GM12878 (cell line): ENCODE results near the gene MYL12A. TPM values are rescaled to one million over a fixed set of nuclear protein-coding genes. Genes with fewer than 3 reads are reported as not detected.

Experiments used
- ATAC-seq: fragments of 200-7000 bp; cut with Tn5 transposase; 3 replicates; pipeline ENCODE4 v1.9.1; 2020; ENCODE audit warnings: mild to moderate bottlenecking, moderate library complexity
- BruUV-seq: library from RNA; stranded (reverse); fragments of 400-500 nt; replicated peaks from 2 replicates; lab custom pipeline; 2021; lab: Mats Ljungman, UMichigan
- CTCF ChIA-PET: fragments of 300-600 bp; sonication (Branson Sonifier 250); formaldehyde crosslinking; extraction: SDS; loops from one replicate; lab custom pipeline; 2021; ENCODE audit warnings: inconsistent platforms; lab: Yijun Ruan, JAX
- POLR2A ChIA-PET: fragments of 350-600 bp; formaldehyde crosslinking; extraction: SDS; loops from one replicate; lab custom pipeline; 2021; ENCODE audit warnings: inconsistent platforms; lab: Charles Lee
- RAD21 ChIA-PET: fragments of 300-600 bp; sonication (Branson Sonifier 250); formaldehyde crosslinking; loops from one replicate; lab custom pipeline; 2023; ENCODE audit warnings: antibody characterized with exemption; ENCODE audit not compliant: unreplicated experiment; lab: Charles Lee
- SMC1A ChIA-PET: fragments of 300-600 bp; sonication (Branson Sonifier 250); formaldehyde crosslinking; loops from one replicate; lab custom pipeline; 2023; ENCODE audit not compliant: unreplicated experiment, uncharacterized antibody; lab: Charles Lee
- DNase-seq: peaks from one replicate; pipeline ENCODE4 v3.0.0-alpha.2; 2011; ENCODE audit warnings: low read depth, low spot score
- FAIRE-seq: peaks from 3 replicates; lab custom pipeline; 2011; peaks lifted over from hg19 to GRCh38; lab: Jason Lieb, UNC
- H2AFZ ChIP-seq: 2 replicates; pipeline ENCODE4 v1.6.0; 2011; ENCODE audit warnings: low read depth, low read length, control low read depth; ENCODE audit not compliant: control insufficient read depth
- H3K27ac ChIP-seq: 2 replicates; pipeline ENCODE4 v1.5.1; 2011; ENCODE audit warnings: control low read depth; ENCODE audit not compliant: control insufficient read depth, insufficient read depth
- H3K27me3 ChIP-seq, 2 experiments: replicated peaks in 1 of 2; 2 replicates each; pipeline versions ENCODE4 v1.6.0 to v1.6.1; 2011; ENCODE audit warnings: low read length in 1 of 2; ENCODE audit not compliant: control insufficient read depth in 2 of 2, insufficient read depth in 2 of 2
- H3K36me3 ChIP-seq, 2 experiments: 2 replicates each; pipeline ENCODE4 v1.5.1; 2011; ENCODE audit warnings: low read length in 1 of 2; ENCODE audit not compliant: control insufficient read depth in 2 of 2, insufficient read depth in 2 of 2
- H3K4me1 ChIP-seq: 2 replicates; pipeline ENCODE4 v1.6.1; 2011; ENCODE audit warnings: mild to moderate bottlenecking, low read length, moderate library complexity, mixed read lengths; ENCODE audit not compliant: control insufficient read depth, insufficient read depth
- H3K4me2 ChIP-seq: 2 replicates; pipeline ENCODE4 v1.6.0; 2011; ENCODE audit warnings: control low read depth; ENCODE audit not compliant: control insufficient read depth, insufficient read depth
- H3K4me3 ChIP-seq: fragments of 200-600 bp; sonication (generic); 2 replicates; pipeline ENCODE4 v1.5.1; 2016
- H3K79me2 ChIP-seq: 2 replicates; pipeline ENCODE4 v1.6.0; 2011; ENCODE audit warnings: low read length; ENCODE audit not compliant: control insufficient read depth, insufficient read depth
- H3K9ac ChIP-seq: 2 replicates; pipeline ENCODE4 v1.8.0; 2011; ENCODE audit warnings: low read length, control low read depth, mixed read lengths; ENCODE audit not compliant: control insufficient read depth, insufficient read depth
- H3K9me3 ChIP-seq: replicated peaks from 3 replicates; pipeline ENCODE4 v1.5.1; 2011; ENCODE audit warnings: mild to moderate bottlenecking, low read length; ENCODE audit not compliant: control insufficient read depth, insufficient read depth
- H4K20me1 ChIP-seq: 2 replicates; pipeline ENCODE4 v1.6.0; 2011; ENCODE audit not compliant: control insufficient read depth, insufficient read depth
- CREM ChIP-seq: IDR thresholded peaks from 2 replicates; pipeline ENCODE4 v1.6.1; 2014; ENCODE audit warnings: antibody characterized with exemption, low read depth
- MYB ChIP-seq: fragments of 150-350 bp; IDR thresholded peaks from 2 replicates; pipeline ENCODE4 v1.6.1; 2014; ENCODE audit warnings: mild to moderate bottlenecking, low read depth, low read length, borderline replicate concordance
- PML ChIP-seq: IDR thresholded peaks from 2 replicates; pipeline ENCODE4 v1.6.1; 2012; ENCODE audit warnings: low read length, inconsistent platforms
- WGBS: methylation state at CpG from one replicate; pipeline ENCODE4 v1.1.6; 2016; ENCODE audit warnings: low lambda C conversion rate; ENCODE audit not compliant: insufficient replicate concordance, insufficient coverage; ENCODE audit errors: missing lambda C conversion rate; 5-methylcytosine and 5-hydroxymethylcytosine counted together
- in situ Hi-C: fragments of 300-500 bp; cut with MboI; formaldehyde crosslinking; loops from 9 replicates; pipeline ENCODE4 v1.14.3; 2018; ENCODE audit warnings: mixed read lengths
- intact Hi-C: fragments of 100-400 bp; cut with micrococcal nuclease; formaldehyde crosslinking; loops from one replicate; pipeline ENCODE4 v1.14.2; 2022; ENCODE audit not compliant: unreplicated experiment
- polyA plus RNA-seq, 11 experiments: library from polyadenylated mRNA; depleted of rRNA in 4 of 11; unstranded in 6 of 11; stranded (reverse) in 5 of 11; fragments of >200 nt; fragmentation: Nextera tagmentation in 4 of 11; fragmentation: Illumina TruSeq in 1 of 11; extraction: Ambion mirVana in 4 of 11; extraction: Trizol in 1 of 11; gene quantifications; 1 replicate in 1 of 11; 2 replicates in 10 of 11; pipeline versions ENCODE4 v1.2.1 to v1.2.3, GENCODE V29; 2011 to 2016; ENCODE audit warnings: inconsistent platforms in 2 of 11, missing spikeins in 2 of 11, low read depth in 1 of 11
- total RNA-seq, 4 experiments: library from RNA; depleted of rRNA in 3 of 4; stranded (reverse); fragments of >200 nt in 3 of 4; fragmentation: Illumina TruSeq in 1 of 4; extraction: Trizol in 1 of 4; gene quantifications; 2 replicates each; pipeline versions ENCODE4 v1.2.1 to v1.2.3, GENCODE V29; 2013 to 2021
- TF ChIP-seq, protein P1 (sequence below): fragments of 450-650 bp; conservative IDR thresholded peaks from 2 replicates; pipeline ENCODE4 v1.6.1; 2017; ENCODE audit warnings: mild to moderate bottlenecking, moderate library complexity

The MYL12A gene
- total and polyA plus RNA-seq, 10 of the 15 experiments (the other 5 are each of a cell fraction or from before 2014, with no cell fraction given): 488 to 1,663 (median 924) TPM

DNA sequence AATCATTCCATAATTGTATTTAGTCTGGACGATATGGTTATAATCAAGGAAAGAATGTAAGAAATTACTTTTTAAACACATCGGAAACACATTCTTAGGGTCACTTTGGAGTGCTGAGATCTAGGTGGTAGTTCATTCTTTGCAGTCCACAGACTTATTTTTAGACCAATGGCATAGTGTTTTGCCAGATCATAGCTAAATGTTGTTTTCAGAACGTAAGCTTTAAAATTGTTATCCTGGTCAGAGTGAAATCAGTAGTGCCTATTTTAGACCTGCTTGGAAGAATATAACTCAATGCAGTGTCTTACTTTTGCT, 4.3 kb downstream of the MYL12A start:
- peaks cover 80% of the 10 kb centered on the region for H3K79me2 ChIP-seq
- peaks cover 25% of the 10 kb centered on the region for H3K4me1 ChIP-seq
- FAIRE-seq: no peak
- ChIA-PET RAD21 (interaction anchor here (1.2 to 3.7 kb wide), 6 partner anchors 9 to 413 kb away, joined by 3 to 26 read pairs (median 6); no protein-coding TSS in a partner anchor), CTCF (interaction anchor here (0.6 to 2.1 kb wide), 7 partner anchors 9 to 333 kb away, joined by 3 to 11 read pairs (median 3); partner anchors contain the start of gene MYL12B), SMC1A (interaction anchor here (0.6 to 12.1 kb wide), 9 partner anchors 8 to 414 kb away, joined by 3 to 105 read pairs (median 5); partner anchors contain the start of gene MYL12B), POLR2A (interaction anchor here (0.6 to 5.7 kb wide), 4 partner anchors 8 to 275 kb away, joined by 3 to 36 read pairs (median 12); partner anchors contain the start of gene MYL12B)
- no peak for DNase-seq
- ATAC-seq: no peak
- intact Hi-C loops (no loop called here), in situ Hi-C loops (loop anchor here (25.0 kb wide), 1 partner anchor 1010 kb away; no protein-coding TSS in a partner anchor)
- BruUV-seq: no TSS peak
- H4K20me1 ChIP-seq: 0 out of 2 replicates have a peak, but pooled peaks cover 4% of the 10 kb centered on the region
- peak overlapping the region; percentile 9; the same call in 1 of the 2 replicates for H3K27ac ChIP-seq
- H2AFZ ChIP-seq: no peak overlapping the region
- no peak for TF ChIP-seq CREM
- TF ChIP-seq, protein P1, sequence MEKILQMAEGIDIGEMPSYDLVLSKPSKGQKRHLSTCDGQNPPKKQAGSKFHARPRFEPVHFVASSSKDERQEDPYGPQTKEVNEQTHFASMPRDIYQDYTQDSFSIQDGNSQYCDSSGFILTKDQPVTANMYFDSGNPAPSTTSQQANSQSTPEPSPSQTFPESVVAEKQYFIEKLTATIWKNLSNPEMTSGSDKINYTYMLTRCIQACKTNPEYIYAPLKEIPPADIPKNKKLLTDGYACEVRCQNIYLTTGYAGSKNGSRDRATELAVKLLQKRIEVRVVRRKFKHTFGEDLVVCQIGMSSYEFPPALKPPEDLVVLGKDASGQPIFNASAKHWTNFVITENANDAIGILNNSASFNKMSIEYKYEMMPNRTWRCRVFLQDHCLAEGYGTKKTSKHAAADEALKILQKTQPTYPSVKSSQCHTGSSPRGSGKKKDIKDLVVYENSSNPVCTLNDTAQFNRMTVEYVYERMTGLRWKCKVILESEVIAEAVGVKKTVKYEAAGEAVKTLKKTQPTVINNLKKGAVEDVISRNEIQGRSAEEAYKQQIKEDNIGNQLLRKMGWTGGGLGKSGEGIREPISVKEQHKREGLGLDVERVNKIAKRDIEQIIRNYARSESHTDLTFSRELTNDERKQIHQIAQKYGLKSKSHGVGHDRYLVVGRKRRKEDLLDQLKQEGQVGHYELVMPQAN: no peak
- 0 out of 2 replicates have a peak, but pooled peaks have one; percentile 6 for TF ChIP-seq PML
- TF ChIP-seq MYB: no peak
- H3K9me3 ChIP-seq: no peaks in the 10 kb centered on the region
- WGBS: 45% methylated on average over 3 of the region's 3 CpGs
- H3K4me2 ChIP-seq: peak overlapping the region; percentile 89
- peak overlapping the region; percentile 16; the same call in 1 of the 2 replicates for H3K4me3 ChIP-seq
- H3K27me3 ChIP-seq: no peaks in the 10 kb centered on the region
- H3K9ac ChIP-seq: no peak overlapping the region
- H3K36me3 ChIP-seq: peaks cover 0 to 20% of the 10 kb centered on the region in 2 experiments; a peak in 3 of 4 replicates
